ENCODE data around the gene TICRR. TPM values are rescaled to one million over a fixed set of nuclear protein-coding genes. Genes with fewer than 3 reads are reported as not detected.

Gene TICRR
- total and polyA plus RNA-seq, 2 of the 4 experiments (the other 2 are of a cell fraction), result 3.0 to 4.2 TPM

GRCh38 chr15:89554247-89554646 is 21.0 kb upstream of the TICRR start:
- in situ Hi-C loops (cut with MboI; ENCODE audit: low sequenced_read_pairs), result no loop called here
- no peak overlapping the region for H3K4ac ChIP-seq (ENCODE audit: low read depth, low read length)
- BruUV-seq (replicated peaks), result no TSS peak

More at GRCh38 chr15:89554247-89554646, 21.0 kb upstream of the TICRR start:
- WGBS, 2 experiments (ENCODE audit: extremely low coverage in 2 of 2, insufficient read length in 1 of 2), result 62% methylated on average over 5 of the region's 7 CpGs; no CpG with 5 or more reads in 1 of the 2 experiments
- no peak overlapping the region for H2BK5ac ChIP-seq (ENCODE audit: low read depth, low read length, poor library complexity, severe bottlenecking)
- H3K4me2 ChIP-seq (ENCODE audit: low read depth, low read length), result no peak overlapping the region
- dilution Hi-C loops (cut with HindIII; ENCODE audit: low sequenced_read_pairs, unreplicated experiment) (no loop called here), intact Hi-C loops (cut with micrococcal nuclease) (no loop called here)
- H3K27me3 ChIP-seq (ENCODE audit: control insufficient read depth, insufficient read depth, low read length), result peaks cover 22% of the 10 kb centered on the region
- no peak overlapping the region for H2BK120ac ChIP-seq (ENCODE audit: low read depth, low read length)
- H3K4me3 ChIP-seq (ENCODE audit: insufficient read depth, low read depth, low read length), result no peak overlapping the region
- TF ChIP-seq CHD1 (IDR thresholded peaks at IDR 0.05; ENCODE audit: low read depth, low read length), result no peak
- TF ChIP-seq CEBPB (IDR thresholded peaks at IDR 0.05; ENCODE audit: low read depth, low read length), result no peak
- TF ChIP-seq, protein P1, sequence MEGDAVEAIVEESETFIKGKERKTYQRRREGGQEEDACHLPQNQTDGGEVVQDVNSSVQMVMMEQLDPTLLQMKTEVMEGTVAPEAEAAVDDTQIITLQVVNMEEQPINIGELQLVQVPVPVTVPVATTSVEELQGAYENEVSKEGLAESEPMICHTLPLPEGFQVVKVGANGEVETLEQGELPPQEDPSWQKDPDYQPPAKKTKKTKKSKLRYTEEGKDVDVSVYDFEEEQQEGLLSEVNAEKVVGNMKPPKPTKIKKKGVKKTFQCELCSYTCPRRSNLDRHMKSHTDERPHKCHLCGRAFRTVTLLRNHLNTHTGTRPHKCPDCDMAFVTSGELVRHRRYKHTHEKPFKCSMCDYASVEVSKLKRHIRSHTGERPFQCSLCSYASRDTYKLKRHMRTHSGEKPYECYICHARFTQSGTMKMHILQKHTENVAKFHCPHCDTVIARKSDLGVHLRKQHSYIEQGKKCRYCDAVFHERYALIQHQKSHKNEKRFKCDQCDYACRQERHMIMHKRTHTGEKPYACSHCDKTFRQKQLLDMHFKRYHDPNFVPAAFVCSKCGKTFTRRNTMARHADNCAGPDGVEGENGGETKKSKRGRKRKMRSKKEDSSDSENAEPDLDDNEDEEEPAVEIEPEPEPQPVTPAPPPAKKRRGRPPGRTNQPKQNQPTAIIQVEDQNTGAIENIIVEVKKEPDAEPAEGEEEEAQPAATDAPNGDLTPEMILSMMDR (conservative IDR thresholded peaks at IDR 0.05; ENCODE audit: low read depth, low read length), result no peak
- no peak for TF ChIP-seq RFX5 (IDR thresholded peaks at IDR 0.05; ENCODE audit: low read depth, low read length)
- TF ChIP-seq, protein P2, sequence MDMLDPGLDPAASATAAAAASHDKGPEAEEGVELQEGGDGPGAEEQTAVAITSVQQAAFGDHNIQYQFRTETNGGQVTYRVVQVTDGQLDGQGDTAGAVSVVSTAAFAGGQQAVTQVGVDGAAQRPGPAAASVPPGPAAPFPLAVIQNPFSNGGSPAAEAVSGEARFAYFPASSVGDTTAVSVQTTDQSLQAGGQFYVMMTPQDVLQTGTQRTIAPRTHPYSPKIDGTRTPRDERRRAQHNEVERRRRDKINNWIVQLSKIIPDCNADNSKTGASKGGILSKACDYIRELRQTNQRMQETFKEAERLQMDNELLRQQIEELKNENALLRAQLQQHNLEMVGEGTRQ (IDR thresholded peaks at IDR 0.05; ENCODE audit: low read depth, low read length), result no peak
- TF ChIP-seq RAD21 (IDR thresholded peaks at IDR 0.05; ENCODE audit: low read length), result no peak
- no peak for TF ChIP-seq FOS (IDR thresholded peaks at IDR 0.05; ENCODE audit: low read depth, low read length)
- no peak overlapping the region for H4K5ac ChIP-seq (ENCODE audit: low read depth, low read length)
- no peaks in the 10 kb centered on the region for H3K9me1 ChIP-seq (ENCODE audit: insufficient read depth, low read length)
- H2BK15ac ChIP-seq (ENCODE audit: low read depth, low read length), result no peak overlapping the region
- no peak overlapping the region for H2BK20ac ChIP-seq (ENCODE audit: low read depth, low read length)
- no peak overlapping the region for H3K27ac ChIP-seq (ENCODE audit: insufficient read depth, low read length)
- H3K4me1 ChIP-seq (ENCODE audit: control insufficient read depth, insufficient read depth, low read length), result no peaks in the 10 kb centered on the region
- H3K56ac ChIP-seq (ENCODE audit: extremely low read depth, insufficient read depth, low read length), result no peak overlapping the region
- H4K91ac ChIP-seq (ENCODE audit: insufficient read depth, low read depth, low read length), result no peak overlapping the region
- ChIA-PET CTCF (no interaction called here), POLR2A (ENCODE audit: unreplicated experiment) (no interaction called here)
- ATAC-seq (ENCODE audit: low read depth) (no peak), DNase-seq (no peak)
- H3K9ac ChIP-seq (ENCODE audit: low read depth, low read length), result no peak overlapping the region
- H3K9me3 ChIP-seq (ENCODE audit: control insufficient read depth, insufficient read depth, low read length), result no peaks in the 10 kb centered on the region
- H3K14ac ChIP-seq (replicated peaks; ENCODE audit: low read depth, low read length), result no peak overlapping the region
- H2AK9ac ChIP-seq (replicated peaks; ENCODE audit: low read depth, low read length, poor library complexity), result no peak overlapping the region
- no peak overlapping the region for H3K23ac ChIP-seq (ENCODE audit: low read depth, low read length)
- no peak overlapping the region for H3K18ac ChIP-seq (ENCODE audit: low read depth, low read length)
- H4K20me1 ChIP-seq (ENCODE audit: insufficient read depth, low read length), result no peaks in the 10 kb centered on the region
- H3K79me1 ChIP-seq (ENCODE audit: low read depth in 1 of 2, low read length in 2 of 2), result no peaks in the 10 kb centered on the region
- H3K36me3 ChIP-seq (ENCODE audit: control insufficient read depth, insufficient read depth, low read length), result no peaks in the 10 kb centered on the region
- H2AFZ ChIP-seq (replicated peaks; ENCODE audit: low read length, poor library complexity), result no peak overlapping the region
- H4K8ac ChIP-seq (ENCODE audit: low read depth in 2 of 2, low read length in 2 of 2), result no peak overlapping the region
- no peak overlapping the region for H2AK5ac ChIP-seq (ENCODE audit: low read depth, low read length)
